HG02870 (cell line): ENCODE data around the gene MYL4.
"Not testable (repeated sequence)": the region's sequence is repeated elsewhere in the genome, so short reads cannot be mapped to it uniquely, and the experiment has no call there.

Source experiments
- ATAC-seq: cut with Tn5 transposase; IDR thresholded peaks from one replicate; pipeline ENCODE4 v1.9.1; 2021; ENCODE audit warnings: mild to moderate bottlenecking, moderate library complexity; ENCODE audit not compliant: unreplicated experiment

Gene MYL4

DNA sequence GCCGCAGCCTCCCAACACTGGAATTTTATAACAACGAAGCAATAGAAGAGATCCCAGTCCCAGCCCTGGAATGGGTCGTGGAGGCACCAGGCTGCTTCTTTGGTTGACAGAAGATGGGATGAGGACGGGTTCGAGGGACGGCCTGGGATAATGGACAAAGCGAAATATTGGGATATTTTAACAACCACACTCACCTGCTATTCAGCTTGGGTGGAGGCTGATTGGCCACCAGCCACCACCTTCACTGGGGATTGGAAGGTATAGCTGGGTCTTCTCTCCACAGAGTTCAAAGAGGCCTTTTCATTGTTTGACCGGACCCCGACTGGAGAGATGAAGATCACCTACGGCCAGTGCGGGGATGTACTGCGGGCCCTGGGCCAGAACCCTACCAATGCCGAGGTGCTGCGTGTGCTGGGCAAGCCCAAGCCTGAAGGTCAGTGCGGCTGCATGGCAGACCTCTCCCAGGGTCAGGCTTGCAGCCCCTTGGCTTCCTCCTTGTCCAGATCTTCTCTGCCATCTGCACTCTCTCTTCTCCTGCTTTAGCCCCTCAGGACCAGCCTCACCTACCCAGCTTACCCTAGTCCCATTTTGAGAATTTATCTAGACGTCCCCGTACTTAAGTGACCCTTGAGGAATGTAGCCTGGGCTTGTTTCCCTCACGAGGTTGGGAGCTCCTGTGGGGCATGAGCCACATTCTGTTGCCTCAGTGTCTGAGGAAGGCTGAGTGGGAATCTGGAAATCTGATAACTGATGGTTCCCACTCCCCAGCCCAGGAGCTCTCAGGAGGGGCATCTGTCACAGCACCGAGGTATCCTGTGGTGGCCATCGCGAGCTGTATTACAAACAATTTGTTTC is 10.7 kb downstream of the MYL4 start:
- ATAC-seq = no peak

DNA sequence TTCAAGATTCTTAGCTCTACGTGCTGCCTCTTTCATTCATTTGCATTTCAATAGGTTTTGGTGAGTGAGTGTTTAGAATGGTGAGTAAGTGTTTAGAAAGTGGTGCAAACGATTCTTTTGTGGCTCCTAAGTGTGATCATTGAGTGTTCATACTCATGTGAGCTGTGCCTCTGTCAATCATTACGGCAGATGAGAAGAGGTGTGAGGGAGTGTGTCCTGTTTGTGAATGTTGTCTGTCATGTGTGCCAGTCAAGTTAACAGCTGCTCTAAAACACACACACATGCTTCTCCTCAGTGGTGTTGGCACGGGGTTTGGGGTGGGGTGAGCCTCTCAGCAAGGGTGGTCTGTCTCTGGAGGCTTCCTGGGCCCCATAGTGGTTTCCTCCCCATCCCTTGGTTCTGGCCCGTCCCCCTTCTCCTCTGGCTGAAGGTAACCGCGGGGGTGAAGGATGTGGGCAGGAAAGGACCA is 11.4 kb downstream of the MYL4 start:
- no peak for ATAC-seq

DNA sequence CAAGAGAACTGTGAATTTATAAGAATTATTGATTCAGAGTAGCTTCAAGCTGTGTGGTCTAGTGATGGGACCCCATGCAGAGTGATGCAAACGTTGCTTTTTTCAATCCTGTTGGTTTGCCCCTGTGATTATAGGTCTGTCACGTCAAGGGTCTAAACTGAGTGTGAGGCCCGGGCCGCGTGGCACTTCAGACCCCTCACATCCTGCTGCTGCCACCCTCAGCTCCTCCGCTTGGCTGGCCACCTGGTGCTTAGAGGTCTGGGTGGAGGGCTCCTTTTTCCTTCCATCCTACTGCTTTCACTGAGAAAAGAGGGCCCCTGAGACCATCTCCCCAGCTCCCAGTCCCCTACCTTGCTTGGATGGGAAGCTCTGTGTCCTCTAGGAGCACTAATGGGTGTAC is 12.0 kb downstream of the MYL4 start:
- no peak for ATAC-seq

DNA sequence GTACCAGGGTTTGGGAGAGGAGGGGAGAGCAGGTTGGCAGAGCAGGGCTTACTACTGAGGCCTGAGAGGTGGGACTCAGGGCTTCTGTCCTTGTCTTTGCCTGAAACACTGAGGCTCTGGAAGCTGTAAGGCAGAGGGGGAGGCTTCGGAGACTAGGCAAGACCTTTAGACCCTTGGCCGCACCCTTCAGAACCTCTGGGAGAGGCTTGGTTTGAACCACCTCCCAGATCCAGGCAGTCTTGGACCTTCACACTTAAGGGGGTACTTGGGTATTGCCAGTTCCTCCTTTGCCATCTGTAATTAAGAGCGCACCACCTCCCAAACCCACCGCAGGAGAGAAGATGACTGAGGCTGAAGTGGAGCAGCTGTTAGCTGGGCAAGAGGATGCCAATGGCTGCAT is 12.9 kb downstream of the MYL4 start:
- no peak for ATAC-seq

DNA sequence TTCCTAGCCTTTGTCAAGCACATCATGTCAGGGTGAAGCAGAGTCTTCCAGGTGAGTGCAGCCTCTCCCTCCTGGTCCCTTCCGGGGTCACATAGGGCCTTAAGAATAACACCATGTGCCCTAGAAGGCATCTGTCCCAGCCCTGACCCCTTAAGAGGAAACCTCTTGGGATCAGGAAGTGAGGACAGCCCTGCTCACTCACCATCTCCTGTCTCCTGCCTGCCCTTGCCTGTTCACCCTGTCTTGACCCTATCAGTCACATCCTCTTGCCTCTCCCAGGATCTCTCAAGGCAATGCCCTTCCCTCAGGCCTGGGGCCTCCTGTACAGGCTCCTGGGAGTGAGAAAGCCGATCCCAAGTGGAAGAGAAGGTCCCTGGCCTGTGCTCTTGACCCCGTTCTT is 13.9 kb downstream of the MYL4 start:
- ATAC-seq = no peak

DNA sequence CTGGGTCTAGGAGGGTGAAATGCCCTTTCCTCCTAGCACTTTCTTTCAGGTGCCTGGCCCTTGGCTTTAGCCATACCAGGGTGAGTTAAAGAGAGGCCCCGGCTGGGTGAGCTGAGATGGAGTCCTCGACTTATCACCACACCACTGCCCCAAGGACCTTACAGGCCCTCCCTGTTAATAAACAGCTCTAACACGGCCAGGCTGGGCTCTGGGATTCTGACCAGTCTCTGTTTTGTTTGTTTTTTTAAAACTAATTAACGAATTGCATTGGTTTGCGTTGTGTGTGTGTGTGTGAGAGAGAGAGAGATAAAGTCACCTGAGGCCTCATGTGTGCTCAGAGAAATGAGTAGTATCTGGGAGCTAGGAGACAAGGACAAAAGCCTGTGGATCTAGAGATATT is 14.3 kb downstream of the MYL4 start:
- ATAC-seq = no peak

DNA sequence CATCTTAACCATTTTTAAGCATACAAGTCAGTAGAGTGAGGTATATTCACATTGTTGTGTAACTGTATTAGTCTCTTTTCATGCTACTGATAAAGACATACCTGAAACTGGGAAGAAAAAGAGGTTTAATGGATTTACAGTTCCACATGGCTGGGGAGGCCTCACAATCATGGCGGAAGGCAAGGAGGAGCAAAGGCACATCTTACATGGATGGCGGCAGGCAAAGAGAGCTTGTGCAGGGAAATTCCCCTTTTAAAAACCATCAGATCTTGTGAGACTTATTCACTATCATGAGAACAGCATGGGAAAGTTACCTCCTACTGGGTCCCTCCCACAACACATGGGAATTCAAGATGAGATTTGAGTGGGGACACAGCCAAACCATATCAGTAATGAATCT is 14.9 kb downstream of the MYL4 start:
- not testable (repeated sequence) for ATAC-seq

DNA sequence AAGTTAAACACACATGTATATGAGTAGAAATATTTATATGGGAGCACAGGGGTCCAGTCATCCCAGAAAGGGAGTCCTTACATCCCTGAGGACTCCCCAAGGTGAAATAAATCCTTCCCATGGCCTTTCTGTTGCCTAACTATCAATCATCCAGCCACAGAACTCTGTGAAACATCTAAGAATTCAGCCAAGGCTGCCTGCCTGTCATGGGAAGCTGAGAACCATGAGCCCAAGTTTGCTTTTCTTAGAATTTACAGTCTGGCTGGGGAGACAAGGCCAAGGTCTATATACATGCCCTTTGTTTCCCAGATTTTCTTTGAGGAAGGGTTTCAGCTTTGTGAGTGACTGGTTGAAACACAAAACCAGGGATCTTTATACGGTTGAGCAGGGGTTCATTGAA is 15.8 kb downstream of the MYL4 start:
- ATAC-seq = no peak

DNA sequence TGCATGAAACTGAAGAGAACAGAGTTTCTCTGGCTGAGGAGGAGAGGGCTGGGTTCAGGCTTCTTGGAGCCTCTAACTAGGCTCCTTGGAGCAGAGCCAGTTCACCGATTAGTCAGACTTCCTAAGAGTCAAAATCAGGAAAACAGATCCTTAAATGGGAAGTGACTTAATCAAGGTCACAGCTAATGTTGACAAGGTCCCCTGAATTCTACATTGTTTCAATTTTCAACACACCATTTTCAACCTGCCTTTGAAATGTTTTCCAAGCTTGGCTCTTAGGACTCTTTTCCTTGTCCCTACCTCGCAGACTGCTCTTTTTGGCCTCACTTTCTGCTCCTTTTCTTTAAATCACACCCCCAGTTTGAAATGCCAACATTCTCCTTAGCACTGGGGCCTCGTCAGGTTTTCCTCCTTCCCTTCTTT is 16.3 kb downstream of the MYL4 start:
- ATAC-seq = no peak

DNA sequence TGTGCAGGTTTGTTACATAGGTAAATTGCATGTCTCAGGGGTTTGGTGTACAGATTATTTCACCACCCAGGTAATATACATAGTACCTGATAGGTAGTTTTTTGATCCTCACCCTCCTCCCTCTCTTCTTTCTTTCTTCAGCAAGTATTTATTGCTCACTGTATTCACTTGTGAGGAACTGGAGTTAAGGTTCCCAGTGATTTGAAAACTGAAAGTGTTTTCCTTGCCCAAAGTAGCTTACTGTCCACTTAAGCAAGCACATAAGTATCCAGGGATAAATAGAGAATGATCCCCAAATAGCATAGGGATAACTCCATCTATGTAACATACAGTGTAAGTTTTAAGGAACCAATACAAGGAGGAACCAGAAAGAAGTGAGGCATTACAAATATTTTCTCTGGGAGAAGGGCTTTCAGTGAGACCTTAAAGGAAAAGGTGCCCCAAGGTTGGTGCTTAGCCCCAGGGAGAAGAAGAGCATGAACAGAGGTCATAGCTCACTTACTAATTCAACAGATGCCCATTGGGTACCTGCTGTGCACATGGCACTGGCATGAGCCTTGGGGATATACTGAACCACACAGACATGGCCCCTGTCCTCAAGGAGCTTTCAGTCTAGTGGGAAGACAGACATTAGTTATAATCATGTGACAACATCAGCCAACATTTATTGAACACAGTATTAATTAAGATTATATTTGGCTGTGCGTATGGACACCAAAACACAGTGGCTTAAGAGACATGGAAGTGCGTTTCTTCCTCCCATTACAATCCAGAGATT is 17.0 kb downstream of the MYL4 start:
- no peak for ATAC-seq

DNA sequence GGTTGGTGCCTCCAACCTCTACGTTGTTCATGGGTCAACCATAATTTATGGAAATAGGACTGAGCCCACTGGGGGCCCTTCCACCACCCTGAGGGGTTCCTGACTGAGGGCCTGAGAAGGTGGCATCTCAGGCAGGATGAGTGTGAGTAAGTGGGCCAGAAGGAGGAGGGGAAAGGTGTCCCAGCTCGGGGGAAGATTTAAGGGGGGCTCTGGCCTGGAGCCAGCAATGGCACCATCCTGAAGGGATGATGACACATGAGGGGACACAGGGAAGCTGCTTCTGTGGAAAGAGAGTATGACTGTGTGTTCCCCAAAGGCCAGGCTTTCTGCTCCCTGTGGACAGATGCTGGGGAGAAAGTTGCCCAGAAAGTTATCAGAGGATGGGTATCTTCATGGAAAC is 18.7 kb downstream of the MYL4 start:
- ATAC-seq = no peak

DNA sequence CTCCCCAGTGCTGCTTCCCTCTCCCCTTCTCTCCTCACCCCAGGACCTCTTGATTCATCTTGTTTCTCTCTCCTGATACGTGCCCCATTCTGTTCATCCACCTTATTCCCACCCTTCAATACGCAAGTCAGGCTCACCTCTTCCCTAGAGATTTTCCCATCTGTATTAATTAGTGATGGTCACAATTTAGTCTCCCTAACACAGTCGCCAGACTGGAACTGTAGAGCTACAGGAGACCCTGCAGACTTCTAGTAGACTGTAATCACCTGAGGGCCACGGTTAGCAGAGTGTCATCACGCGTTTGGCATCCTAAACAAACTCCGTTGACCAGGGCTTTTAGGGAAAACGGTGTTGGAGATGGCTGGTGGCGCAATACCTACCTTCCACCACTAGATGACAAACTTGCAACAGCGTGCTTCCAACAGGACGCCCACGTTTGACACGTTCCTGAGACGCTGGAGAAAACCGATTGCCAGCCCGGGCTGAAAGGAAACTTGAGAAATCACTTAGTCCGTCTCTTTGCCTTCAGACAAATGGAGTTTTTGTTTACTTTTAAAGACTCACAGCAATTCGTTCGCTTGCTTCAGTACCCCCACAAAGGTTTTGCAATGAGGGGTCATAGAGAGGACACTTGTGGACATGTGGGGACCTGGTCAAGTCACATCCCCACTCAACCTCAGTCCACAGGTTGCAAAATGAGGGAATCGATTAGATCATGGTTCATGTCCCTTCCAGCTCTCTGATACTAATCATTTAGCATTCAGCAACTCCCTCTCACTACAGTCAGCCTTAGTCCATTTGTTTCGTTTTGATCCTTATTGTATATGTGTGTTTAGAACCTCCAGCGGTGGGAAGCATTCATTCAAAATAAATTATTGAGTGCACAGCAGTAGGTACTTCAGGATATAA is 20.6 kb downstream of the MYL4 start:
- ATAC-seq = no peak

DNA sequence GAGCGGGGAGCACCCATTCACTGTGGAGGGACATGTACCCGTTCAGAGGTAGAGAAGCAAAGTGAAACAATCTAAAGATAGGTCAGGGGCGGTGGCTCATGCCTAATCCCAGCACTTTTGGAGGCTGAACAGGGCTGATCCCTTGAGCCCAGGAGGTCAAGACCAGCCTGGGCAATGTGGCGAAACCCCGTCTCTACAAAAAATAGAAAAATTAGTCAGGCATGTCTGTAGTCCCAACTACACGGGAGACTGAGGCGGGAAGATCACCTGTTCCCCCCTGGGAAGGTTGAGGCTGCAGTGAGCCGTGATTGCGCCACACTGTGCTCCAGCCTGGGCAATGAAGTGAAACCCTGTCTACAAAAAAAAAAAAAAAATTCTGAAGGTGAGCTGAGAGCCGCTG is 21.7 kb downstream of the MYL4 start:
- ATAC-seq = no peak

DNA sequence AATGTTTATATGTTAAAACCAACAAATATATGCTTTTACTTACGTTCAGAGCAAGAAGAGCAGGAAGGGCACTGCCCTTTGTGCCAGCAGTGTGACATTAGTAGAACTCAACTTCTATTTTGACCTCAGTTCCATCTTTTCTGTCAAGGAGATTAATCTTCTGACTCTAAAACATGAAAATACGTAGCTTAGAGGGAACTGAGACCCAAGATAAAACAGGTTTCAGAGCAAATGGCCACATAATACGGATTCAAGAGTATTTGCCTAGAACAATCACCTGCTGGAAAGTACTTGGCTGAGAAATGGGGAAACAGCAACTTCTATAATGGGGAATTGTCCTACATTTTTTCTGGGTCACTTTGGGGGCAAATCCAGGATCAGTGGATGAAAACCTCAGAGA is 22.2 kb downstream of the MYL4 start:
- ATAC-seq = no peak

DNA sequence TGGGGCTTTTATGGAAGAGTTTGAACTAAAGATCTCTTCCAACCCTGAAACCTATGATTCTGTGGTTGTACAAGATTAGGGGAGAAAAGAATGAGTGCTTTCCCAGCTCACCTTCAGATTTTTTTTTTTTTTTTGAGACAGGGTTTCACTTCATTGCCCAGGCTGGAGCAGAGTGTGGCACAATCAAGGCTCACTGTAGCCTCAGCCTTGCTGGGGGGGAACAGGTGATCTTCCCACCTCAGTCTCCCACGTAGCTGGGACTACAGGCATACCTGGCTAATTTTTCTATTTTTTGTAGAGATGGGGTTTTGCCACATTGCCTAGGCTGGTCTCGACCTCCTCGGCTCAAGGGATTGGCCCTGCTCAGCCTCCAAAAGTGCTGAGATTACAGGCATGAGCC is 22.7 kb downstream of the MYL4 start:
- ATAC-seq = no peak

DNA sequence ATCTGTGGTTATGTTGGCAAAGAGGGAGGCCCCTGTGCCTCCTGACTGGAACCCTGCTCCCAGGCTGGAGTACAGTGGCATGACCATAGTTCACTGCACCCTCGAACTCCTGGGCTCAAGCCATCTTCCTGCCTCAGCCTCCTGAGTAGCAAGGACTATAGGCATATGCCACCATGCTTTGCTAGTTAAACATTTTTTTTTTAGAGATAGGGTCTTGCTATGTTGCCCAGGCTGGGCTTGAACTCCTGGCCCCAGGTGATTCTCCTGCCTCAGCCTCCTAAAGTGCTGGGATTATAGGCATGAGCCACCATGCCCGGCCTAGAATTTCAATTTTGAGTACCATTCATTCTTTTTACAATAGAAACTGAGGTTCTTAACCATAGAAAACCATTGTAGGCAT is 23.3 kb downstream of the MYL4 start:
- no peak for ATAC-seq

DNA sequence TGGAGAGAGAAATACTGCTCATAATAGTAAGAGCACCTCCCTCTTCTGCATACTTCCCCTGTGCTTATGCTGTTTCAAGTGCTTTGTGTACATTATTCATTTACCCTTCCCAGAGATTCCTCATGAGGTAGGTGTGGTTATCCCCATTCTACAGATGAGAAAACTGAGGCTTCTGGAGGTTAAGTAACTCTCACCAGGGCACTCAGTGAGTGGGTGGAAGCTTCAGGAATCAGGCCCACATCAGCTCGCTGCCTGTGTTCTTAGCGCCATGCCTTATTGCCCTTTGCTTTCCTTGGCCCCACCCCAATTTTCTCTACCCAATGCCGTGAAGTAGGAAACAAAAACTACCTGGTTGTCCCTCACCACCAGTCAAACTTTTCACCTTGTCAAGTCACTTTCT is 26.4 kb downstream of the MYL4 start:
- ATAC-seq = no peak

DNA sequence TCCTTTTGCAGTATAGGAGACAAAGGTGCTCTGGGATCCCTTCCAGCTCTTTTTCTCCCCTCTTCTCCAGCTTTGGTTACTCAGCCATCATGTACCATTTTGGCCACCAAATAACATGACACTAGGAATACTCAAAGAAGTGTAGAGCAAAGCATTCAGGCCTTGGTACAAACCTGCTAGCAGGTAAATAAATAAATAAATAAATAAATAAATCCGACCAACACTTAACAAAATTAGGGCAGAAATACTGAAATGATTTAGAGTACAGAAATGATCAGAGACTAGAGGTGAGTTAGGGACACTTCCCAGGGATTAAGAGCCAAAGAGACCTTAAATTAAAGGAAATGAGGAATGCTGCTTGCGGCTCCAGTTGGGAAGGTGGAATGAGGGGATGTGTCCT is 26.8 kb downstream of the MYL4 start:
- no peak for ATAC-seq

DNA sequence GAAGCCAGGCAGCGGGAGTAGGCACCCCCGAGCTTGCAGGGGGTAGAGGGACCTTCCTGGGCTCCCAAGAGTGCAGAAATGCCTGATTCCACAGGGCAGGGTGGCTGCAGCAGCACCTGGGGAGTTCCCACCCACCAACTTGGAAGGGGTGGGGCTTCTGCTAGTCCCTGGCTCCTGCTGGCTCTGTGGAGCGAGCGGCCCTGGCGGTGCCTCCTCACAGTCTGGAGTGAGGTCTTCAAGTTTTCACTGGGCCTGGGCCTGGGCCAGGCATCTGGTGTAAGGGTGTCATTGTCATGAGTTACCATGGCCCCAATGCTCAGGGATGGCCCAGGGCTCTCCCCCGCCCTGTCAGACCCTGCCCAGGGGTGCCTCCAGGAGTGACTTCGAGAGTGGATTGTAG is 28.7 kb downstream of the MYL4 start:
- ATAC-seq = no peak

DNA sequence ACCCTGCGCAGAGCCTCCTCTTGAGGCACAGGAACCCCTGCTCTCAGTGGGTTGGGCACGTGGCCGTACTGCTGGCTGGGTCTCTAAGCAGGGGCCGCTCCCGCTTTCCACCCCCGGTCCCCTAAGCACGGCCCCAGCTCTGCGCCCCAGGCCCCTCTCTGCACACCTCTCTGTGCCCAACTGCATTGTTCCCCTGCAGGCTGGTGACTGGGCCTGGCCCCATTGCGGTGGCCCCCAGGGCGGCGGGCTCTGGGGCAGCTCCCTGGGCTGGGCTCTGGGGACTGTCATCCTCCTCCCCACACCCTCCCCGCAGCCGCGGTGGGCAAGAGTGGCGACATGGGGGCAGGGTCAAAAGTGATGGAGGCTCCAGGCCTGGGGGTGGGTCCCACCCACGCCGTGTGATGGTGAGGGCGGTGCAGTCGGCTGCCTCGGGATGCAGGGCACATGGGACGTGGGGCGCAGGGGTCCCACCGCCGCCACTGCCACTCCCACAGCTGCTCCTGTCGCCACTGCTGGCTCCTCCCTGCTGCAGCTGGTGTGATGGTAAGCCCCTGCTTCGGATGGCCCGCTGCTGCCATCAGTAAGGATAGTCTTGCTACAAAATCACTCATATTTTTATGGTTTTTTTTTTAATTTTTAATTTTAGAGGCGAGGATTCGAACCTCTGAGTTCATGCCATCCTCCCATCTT is 29.3 kb downstream of the MYL4 start:
- no peak for ATAC-seq

DNA sequence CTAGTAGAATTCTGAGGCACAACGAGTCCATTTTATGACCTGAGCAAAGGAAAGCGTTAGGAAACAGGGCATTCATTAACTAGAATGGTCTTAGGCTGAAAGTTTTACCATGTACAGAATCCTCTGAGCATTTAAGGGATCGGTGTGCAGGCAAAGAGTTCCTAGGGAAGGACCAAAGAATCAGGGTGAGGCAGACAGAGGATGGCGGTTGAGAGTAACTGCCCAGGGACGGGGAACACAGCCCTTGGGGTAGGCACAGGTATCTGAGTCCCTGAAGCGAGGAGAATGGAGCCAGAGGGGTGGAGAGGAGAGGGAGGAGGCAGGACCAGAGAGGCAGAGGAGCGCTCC is 30.4 kb downstream of the MYL4 start:
- ATAC-seq = no peak
